GM21576 (cell line): ENCODE results near the gene TBCCD1.
A peak's percentile ranks its signal among the peaks of the same experiment; 100 is the strongest.
"Not testable (repeated sequence)": the region's sequence is repeated elsewhere in the genome, so short reads cannot be mapped to it uniquely, and the experiment has no call there.

ENCODE experiments used
- ATAC-seq: cut with Tn5 transposase; IDR thresholded peaks from one replicate; pipeline ENCODE4 v1.9.1; 2021; ENCODE audit warnings: mild to moderate bottlenecking, moderate library complexity; ENCODE audit not compliant: unreplicated experiment

The TBCCD1 gene

DNA sequence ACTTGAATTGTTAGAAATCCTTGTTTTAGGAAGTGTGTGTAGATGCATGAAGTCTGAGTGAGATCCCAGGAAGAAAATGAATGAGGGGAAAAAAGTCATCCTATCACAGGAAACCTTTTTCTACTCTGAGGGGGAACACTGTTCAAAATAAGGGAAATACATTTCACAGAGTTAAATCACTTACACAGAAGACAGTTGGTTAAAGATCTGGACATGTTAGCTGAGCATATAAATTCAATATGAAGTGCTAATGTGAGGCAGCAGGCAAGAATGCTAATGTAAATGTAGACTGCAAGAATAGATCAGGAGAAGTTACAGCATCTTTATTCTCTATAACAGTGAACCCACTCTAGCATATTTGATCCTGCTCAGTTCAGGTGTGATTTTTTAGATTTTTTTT, 2.6 kb downstream of the TBCCD1 start:
- ATAC-seq: no peak

DNA sequence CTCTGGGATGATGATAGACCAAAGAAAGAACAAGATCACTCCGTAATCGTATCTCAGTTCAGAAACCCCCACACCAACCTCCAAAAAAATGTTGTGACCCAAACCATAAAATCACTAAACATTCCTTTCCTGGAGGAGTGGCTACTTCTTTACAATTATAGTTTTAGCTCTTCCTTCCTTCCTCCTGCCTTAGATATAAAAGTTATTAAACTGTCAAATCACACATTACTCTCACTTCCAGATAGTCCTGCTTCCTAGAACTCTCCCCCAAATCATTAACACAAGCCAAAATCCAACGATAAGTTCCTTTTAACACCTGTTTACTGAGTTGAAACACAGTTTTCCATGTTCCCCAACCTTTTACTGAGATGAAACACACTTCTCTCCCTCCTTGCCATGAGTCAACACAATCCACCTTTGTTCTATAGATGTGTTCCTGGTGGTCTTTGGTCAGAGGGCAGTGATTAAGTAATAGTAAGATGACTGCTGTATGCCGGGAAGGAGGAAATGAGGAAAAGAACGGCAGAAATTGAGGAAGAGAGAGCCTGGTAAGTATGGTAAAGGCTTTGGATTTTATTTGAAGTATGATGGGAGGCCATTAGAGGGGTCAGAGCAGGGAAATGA, 14.6 kb downstream of the TBCCD1 start:
- no peak for ATAC-seq

DNA sequence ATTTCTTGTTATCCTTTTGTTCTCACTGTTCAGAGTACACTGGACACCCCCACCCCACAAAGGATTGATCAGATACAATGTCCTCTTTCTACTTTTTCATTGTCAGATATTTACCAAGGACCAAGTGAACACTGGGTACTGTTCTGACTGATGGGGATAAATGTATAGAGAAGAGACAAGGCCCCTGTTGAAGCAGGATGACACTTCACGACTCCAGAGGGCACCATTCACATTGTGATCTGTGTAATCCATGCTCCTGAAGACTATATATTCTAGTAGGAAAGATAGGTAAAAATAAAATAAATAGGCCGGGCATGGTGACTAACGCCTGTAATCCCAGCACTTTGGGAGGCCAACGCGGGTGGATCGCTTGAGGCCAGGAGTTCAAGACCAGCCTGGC, 15.8 kb downstream of the TBCCD1 start:
- ATAC-seq: no peak

DNA sequence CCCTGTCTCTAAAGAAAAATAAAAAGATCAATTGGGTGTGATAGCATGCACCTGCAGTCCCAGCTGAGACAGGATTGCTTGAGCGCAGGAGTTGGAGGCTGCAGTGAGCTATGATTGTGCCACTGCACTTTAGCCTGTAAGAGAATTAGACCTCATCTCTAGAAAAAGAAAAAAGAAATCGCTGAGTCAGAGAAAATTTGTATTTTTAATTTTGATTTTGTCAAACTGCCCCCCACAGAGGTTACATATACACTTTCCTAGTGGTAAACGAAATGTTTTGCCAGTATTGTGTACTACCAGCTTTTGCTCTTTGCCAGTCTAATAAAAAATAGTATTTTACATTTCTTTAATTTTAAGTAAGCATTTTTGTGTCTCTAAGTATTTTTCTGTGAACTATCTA, 17.6 kb downstream of the TBCCD1 start:
- no peak for ATAC-seq

DNA sequence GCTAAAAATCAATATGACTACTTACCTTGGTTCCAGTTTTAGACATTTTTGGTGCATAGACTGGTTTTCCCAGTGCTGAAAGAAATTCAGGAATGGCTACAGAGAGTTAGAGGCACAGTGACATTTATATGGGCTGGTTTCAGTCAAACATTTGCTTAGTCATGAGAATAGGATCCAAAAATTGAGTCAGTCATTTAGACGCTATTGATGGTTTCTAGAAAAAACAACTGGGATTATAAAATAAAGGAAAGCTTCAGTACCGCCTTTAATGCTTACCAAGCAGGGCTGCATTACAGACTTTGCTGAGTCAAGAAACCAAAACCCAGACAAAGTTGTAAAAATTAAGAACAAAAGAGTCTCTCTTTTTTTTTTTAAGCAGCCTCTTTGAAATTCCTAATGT, 22.9 kb downstream of the TBCCD1 start, which contains the start of gene CRYGS:
CRYGS (minus strand) TSS at position 100 of the 400 bp plus-strand sequence; CDS start at position 46, 54 bp downstream.
- no peak for ATAC-seq

DNA sequence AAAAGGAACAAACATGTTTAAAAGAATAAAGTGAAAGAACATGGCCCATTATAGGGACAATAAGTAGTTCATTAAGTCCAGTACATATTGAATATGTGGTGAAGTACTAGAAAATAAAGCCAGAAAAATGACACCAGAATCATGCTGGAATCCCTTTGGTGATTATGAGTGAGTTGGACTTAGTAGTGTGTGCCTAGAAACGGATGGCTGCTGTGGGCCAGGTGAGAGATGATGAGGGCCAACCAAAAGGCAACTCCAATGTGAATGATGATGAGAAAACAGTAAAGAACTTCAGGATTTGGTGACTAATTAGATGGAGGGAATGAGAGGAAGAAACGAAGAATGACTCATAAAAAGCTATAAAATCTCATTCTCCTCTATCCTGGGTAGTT, 26.3 kb downstream of the TBCCD1 start:
- ATAC-seq: no peak

DNA sequence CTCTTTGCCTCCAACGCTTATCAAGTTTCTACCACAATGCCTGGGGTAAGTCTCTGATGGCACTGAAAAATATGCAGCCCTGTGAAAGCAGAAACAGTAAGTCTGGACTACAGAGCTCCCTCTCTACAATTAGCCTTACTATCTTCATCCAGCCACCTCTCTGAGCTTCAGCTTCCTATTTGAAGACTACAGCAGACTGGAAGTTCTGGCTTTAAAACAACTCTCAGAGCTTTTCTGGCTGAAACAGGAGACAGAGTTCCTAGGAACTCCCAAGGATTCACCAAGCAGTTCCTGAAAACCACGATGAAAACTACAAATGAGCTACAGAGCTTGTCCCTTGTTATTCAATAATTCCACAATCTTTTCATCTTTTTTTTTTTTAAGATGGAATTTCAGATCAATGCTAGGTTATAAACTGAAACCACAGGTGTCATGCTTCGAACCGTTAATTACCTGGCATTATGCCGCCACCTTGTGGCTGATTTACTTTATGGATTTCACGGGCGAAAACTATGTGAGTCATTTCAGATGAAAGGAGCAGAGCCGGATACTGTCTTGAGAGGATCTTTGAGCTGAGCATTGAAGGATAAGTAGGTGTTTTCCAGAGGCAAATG, 26.8 kb downstream of the TBCCD1 start:
- peak; percentile 61 for ATAC-seq

DNA sequence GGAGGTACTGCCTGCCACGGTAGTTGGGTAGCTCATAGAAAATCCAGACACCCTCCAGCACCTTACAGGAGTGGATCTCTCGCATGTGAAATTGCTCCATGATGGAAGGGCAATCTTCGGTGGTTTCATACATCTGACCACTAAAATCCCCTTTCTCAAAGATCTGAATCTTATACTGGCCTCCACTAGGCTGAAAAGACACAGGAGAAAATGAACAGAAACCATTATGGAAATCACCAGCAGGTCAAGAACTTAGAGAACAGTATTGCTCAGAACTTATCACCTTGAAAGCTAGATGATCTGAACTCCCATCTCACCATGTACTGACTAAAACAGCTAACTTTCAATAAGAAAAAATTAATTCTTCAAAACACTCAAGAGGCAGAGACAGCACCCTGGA, 28.4 kb downstream of the TBCCD1 start:
- no peak for ATAC-seq

DNA sequence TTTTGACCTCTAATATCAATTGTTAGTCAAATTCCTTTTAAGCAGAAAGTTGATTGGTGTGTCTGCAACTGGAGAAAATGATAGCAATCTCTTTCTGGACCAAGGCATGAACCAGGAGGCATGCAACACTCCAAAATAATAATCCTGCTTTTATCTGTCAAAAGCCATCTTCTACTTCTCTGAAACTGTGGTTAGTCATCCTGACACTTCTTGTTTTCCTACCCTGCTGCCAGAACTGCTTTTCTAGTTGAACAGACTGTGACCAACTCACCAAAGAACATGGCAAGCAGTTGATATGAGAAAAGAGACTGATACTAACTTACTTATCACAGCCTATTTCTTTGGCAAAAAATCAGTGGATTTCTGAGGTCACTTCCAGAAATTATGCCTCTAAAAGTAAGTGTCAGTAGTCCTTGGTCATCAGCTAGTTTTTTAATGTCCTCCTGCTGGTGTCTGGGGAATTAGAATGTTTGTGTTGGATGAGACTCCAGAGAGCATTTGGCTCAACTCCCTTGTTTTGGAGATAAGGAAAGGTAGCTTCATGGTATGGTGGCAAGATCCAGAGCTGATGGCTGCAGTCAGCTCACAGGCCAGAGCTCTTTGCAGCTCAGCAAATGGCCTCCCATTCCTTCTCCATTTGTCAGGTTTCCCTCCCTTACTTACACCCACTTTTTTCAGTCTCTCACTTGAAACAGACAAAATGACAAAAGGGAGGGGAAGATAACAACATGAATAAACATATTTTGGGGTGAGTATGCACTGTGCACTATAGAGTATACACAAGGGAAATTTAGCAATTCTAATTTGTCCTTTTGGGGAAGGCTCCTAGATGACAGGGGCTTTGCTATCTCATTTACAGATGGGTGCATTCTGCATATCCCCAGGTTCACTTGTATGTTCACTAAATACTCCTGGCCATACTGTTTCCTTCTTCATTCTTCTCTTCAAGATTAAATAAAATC, 30.0 kb downstream of the TBCCD1 start:
- ATAC-seq: no peak

DNA sequence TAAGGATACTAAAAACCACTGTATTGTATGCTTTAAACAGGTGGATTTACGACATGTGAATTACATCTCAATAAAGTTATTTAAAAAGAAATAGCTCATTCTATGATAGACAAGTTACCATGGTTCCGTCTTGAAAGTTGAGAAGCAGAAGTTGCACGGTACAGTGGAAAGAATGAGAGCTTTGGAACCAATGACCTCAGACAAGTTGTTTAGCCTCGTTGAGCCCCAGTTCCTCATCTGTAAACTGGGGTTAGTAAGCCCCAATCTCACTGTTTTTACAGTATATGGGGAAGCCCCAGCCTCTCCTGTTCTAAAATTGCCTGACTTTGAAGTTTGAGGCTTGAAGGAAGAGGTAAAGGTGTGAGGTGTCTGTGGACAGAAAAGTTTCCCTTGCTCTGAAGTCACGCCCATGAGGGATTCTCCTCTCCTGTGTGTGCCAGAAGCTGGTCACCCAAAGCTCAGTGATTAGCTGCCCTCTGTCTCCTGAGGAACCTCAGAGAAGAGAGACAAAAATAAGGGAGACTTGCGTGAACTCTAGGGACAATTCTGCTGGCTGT, 32.9 kb downstream of the TBCCD1 start:
- ATAC-seq: peak; percentile 88

DNA sequence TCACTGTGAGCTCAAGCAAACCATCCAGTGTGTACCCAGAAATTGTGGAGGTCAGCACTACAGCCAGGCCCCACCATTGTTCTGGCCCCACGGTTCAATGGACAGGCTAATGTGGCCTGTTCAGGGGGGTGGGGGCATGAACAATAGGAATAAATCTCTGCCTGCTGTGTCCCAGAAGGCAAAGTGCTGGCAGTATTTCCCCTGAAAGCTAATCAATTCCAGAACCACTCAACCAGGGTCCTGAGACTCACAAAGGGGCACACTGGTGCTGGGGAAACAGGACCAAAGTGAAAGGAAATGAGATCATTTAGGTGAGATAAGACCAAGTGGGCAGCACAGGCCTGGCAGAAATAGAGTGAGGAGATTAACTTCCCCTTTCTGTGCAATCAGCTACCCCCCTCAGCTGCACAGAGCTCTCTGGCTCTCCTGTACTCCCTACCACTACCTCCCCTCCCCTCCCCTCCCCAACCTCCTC, 34.5 kb downstream of the TBCCD1 start:
- ATAC-seq: peak; percentile 55

DNA sequence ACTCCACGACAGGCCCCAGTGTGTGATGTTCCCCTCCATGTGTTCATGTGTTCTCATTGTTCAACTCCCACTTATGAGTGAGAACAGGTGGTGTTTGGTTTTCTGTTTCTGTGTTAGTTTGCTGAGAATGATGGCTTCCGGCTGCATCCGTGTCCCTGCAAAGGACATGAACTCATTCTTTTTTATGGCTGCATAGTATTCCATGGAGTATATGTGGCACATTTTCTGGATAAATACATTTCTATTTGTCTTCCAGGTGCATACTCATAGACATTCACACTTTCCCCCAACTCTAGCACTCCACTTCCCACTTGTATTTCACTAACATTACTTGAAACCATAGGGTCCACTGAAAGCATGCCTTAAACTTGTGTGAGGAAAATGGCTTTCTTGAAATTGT, 35.4 kb downstream of the TBCCD1 start:
- ATAC-seq: not testable (repeated sequence)

DNA sequence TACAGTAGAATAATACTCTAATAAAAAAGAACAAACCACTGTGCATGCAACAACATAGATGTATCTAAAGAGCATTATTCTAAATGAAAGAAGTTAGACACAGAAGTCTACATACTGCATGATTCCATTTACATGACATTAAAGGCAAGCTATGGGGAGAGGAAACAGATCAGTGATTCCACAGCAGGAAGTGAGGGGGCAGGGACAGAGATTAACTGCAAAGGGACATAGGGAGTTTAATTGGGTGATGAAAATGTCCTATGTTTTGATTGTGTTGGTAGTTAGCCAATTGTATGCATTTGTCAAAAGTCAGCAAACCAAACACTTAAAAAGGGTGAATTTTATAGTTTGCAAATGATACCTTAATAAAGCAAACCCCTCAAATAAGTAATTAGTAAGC, 36.7 kb downstream of the TBCCD1 start:
- ATAC-seq: no peak

DNA sequence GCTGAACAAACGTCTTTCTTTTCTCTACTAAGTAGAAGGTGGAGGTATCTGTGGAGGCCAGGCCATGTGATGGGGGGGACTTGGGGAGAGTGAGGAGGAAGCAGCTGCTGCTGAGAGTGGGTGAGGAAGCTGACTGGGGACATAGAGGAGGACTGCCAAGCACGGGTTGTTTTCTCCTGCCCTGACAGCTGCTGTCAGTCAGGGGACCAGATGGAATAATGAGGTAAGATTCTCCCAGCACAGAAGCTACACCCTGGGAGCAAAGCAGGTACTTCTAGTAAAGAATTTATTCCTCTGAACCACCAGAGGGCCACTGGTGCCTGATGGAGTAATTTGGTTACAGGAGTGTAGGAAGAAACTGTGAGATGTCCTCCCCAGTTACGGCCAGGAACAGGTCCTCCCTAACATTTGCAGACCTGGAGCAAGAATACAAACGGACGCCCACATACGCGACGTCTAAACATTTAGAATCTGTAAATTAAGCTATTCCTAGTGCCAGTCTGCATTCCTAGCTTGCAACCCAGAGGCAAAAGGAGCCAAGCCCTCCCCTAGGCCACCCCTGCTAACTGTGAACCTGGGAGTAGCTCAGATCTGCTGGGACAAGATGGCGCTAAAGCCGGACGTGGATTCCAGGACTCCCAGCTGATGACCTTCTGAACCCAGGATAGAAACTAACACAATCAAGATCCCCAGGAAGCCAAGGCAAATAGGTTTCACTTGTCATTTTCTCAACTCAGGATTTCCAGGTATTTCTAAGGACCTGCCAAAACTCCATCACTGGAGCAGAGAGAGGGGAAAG, 37.7 kb downstream of the TBCCD1 start:
- no peak for ATAC-seq

DNA sequence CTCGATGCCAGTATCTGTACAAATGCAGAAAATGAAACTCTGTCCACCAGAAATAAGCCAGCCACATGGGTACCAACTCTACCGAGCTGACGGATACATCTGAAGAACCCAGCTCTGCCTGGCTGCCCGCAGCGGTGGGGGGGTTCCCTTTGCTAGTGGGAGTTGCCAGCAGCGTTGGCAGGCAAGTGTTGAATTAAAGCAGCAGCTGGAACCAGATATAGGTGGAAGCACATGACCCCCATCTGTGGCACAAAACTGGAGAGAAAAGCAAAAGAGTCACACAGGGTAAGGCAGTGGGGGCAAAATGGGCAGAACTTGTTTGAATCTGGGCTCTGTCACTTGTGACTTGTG, 40.9 kb downstream of the TBCCD1 start:
- peak; percentile 39 for ATAC-seq

DNA sequence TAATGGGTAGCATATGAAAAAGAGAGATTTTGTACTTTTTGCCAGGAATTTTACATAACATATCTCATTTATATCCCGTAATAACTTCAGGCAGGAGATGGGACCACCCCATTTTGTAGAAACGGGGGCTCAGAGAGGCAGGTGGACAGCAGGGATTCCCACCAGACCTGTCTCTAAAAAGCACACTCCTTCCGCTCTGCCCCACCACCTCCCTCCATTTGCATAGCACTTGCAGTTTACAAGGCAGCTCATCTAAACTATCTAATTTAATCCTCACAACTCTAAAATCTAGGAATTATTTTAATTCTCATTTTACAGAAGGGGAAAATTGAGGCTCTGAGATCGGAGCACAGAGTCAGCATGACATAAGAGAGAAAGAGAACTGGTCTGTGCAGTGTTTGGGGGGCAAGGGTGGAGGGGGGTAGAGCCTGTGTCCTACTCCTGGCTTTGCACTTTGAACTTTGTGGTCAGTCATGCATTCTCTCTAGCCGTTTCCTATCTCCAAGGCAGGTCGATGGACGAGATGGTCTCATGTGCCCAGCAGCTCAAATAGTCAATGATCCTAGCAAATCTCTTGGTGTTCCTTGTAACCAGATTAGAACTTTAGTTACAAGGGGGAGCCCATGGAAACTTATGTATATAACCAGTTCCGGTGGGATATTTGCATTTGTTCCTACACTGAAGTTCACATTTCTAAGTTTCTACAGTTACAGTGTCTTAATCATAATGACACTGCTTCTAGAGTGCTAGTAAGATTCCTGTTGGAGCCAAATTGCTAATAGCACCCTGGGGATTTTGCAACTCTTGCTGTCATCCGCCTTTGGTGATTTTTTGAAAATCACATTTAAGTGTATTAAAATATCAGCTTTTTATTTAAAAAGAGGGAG, 41.5 kb downstream of the TBCCD1 start:
- ATAC-seq: no peak

DNA sequence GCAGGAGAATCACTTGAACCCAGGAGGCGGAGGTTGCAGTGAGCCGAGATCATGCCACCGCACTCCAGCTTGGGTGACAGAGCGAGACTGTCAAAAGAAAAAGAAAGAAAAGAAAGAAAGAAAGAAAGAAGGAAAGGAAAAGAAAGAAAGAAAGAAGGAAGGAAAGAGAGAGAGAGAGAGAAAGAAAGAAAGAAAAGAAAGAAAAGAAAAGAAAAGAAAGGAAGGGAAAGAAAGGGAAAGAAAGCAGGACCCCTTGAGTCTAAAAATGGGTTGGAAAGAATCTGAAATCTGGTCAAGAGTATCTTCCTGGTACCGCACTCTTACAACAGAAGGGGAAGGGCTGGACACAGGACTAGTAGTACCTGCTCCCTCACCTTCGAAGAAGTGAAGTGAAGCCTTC, 42.5 kb downstream of the TBCCD1 start:
- ATAC-seq: no peak

DNA sequence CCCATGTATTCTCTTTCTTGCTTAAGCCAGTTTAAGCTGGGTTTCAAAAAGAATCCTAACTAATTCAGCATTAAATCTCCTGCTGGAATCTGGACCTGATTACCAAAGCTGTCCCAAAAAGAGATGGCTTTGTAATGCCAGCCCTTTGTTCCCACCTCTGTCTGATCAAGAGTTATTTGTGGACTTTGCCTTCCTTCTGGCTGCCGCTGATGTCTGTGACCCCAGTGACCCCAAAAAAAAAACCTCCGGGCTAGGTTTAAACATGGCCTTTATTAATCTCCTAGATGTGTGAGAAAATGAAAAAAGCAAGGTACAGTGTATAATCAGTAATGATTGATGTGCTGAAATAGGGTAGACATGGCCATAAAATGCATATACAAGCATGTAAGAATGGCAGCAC, 43.7 kb downstream of the TBCCD1 start:
- ATAC-seq: no peak

DNA sequence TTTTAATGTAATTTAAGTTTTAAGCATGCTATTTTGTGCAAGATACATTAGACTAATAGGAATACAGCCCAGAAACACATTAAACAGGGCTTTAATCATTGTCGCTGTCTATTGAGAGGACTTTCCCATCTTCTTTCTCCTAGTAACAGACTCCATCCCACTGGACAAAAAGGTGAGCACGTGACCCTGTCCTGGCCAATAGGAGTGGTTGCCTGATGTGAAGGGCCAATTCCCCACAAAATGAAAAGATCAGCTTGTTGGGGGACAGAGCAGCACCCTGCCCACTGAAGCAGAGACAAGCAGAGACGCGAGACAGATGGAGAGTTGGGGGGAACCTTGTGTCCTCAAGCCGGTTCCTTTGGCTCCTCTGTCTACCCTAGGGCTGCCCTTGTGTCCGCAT, 44.1 kb downstream of the TBCCD1 start:
- no peak for ATAC-seq
